Liver (tissue), 3 donors: ENCODE results near the gene PKD1.

Experiments
- EGR1 ChIP-seq, 2 donors: IDR thresholded peaks; 2 replicates each; pipeline ENCODE4 v1.6.1; 2016 to 2018; ENCODE audit warnings: antibody characterized with exemption in 2 of 2, low read depth in 2 of 2
- HNF4G ChIP-seq: IDR thresholded peaks from 2 replicates; pipeline ENCODE4 v1.6.1; 2016; ENCODE audit warnings: antibody characterized with exemption
- RXRA ChIP-seq, 2 donors: IDR thresholded peaks; 2 replicates each; pipeline ENCODE4 v1.6.1; 2017 to 2018; ENCODE audit warnings: antibody characterized with exemption in 2 of 2, mild to moderate bottlenecking in 1 of 2
- YY1 ChIP-seq: IDR thresholded peaks from 2 replicates; pipeline ENCODE4 v1.6.1; 2016; ENCODE audit warnings: antibody characterized with exemption, mild to moderate bottlenecking
- TF ChIP-seq, protein P1 (sequence below): fragments of 150-350 bp; IDR thresholded peaks from 2 replicates; pipeline ENCODE4 v1.5.1; 2017; ENCODE audit warnings: improper control_type of control experiment, low read depth, low read length; ENCODE audit not compliant: missing input control
- TF ChIP-seq, protein P2 (sequence below): IDR thresholded peaks from 2 replicates; pipeline ENCODE4 v1.6.1; 2016; ENCODE audit warnings: antibody characterized with exemption
- TF ChIP-seq, protein P3 (sequence below): IDR thresholded peaks from 2 replicates; pipeline ENCODE4 v1.6.1; 2016; ENCODE audit warnings: antibody characterized with exemption
- donor health status: healthy.
- donor health status: healthy.

DNA sequence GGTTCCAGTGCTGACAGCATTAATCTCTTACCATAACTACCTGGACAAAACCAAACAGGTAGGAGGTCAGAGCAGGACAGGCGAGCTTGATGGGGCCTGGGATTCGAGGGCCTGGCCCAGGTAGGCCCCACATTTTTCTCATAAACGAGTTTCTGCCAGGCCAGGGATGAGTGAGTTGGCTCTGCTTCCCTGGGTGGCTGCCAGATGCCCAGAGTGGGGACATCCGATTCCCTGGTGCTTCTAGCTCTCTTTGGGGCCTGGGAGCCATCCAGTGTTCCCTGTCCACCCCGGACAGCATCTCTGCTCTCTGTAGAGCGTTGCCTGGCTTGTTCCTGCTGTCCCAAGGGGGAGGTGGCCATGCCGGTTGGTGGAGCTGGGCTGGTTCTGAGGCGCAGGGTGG is 62.8 kb downstream of the PKD1 start:
- TF ChIP-seq RXRA (IDR thresholded peaks at IDR 0.05) (no peak), HNF4G (no peak), EGR1 (IDR thresholded peaks at IDR 0.05; ENCODE audit: low read depth in 2 of 2) (no peak), YY1 (no peak)
- TF ChIP-seq, protein P1, sequence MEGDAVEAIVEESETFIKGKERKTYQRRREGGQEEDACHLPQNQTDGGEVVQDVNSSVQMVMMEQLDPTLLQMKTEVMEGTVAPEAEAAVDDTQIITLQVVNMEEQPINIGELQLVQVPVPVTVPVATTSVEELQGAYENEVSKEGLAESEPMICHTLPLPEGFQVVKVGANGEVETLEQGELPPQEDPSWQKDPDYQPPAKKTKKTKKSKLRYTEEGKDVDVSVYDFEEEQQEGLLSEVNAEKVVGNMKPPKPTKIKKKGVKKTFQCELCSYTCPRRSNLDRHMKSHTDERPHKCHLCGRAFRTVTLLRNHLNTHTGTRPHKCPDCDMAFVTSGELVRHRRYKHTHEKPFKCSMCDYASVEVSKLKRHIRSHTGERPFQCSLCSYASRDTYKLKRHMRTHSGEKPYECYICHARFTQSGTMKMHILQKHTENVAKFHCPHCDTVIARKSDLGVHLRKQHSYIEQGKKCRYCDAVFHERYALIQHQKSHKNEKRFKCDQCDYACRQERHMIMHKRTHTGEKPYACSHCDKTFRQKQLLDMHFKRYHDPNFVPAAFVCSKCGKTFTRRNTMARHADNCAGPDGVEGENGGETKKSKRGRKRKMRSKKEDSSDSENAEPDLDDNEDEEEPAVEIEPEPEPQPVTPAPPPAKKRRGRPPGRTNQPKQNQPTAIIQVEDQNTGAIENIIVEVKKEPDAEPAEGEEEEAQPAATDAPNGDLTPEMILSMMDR, result no peak
- TF ChIP-seq, protein P2, sequence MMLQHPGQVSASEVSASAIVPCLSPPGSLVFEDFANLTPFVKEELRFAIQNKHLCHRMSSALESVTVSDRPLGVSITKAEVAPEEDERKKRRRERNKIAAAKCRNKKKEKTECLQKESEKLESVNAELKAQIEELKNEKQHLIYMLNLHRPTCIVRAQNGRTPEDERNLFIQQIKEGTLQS, result no peak
- TF ChIP-seq, protein P3, sequence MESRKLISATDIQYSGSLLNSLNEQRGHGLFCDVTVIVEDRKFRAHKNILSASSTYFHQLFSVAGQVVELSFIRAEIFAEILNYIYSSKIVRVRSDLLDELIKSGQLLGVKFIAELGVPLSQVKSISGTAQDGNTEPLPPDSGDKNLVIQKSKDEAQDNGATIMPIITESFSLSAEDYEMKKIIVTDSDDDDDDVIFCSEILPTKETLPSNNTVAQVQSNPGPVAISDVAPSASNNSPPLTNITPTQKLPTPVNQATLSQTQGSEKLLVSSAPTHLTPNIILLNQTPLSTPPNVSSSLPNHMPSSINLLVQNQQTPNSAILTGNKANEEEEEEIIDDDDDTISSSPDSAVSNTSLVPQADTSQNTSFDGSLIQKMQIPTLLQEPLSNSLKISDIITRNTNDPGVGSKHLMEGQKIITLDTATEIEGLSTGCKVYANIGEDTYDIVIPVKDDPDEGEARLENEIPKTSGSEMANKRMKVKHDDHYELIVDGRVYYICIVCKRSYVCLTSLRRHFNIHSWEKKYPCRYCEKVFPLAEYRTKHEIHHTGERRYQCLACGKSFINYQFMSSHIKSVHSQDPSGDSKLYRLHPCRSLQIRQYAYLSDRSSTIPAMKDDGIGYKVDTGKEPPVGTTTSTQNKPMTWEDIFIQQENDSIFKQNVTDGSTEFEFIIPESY, result no peak
